ENCODE data around the gene IFI27L2.

IFI27L2 gene

GRCh38 chr14:94093418-94093817 is 36.0 kb downstream of the IFI27L2 start:
- no peaks in the 10 kb centered on the region for H3K27me3 ChIP-seq
- H3K27ac ChIP-seq: no peak overlapping the region
- no peak overlapping the region for H3K4me3 ChIP-seq (ENCODE audit: low read depth in 1 of 2, low read length in 1 of 2)
- no peaks in the 10 kb centered on the region for H3K9me3 ChIP-seq
- TF ChIP-seq CTCF (IDR thresholded peaks at IDR 0.05): no peak
- H3K4me1 ChIP-seq (ENCODE audit: control insufficient read depth in 1 of 2, insufficient read depth in 1 of 2, low read depth in 1 of 2, low read length in 1 of 2): no peaks in the 10 kb centered on the region
- H3K36me3 ChIP-seq: no peaks in the 10 kb centered on the region

- Histone ChIP-seq H3K4me3 (ENCODE audit: low read depth in 1 of 2, low read length in 1 of 2) (no peak overlapping the region), H3K27me3 (no peaks in the 10 kb centered on the region), H3K36me3 (no peaks in the 10 kb centered on the region), H3K4me1 (ENCODE audit: control insufficient read depth in 1 of 2, insufficient read depth in 1 of 2, low read depth in 1 of 2, low read length in 1 of 2) (no peaks in the 10 kb centered on the region), H3K9me3 (no peaks in the 10 kb centered on the region), H3K27ac (no peak overlapping the region)
- TF ChIP-seq CTCF (IDR thresholded peaks at IDR 0.05): no peak
These were observed 39.9 kb downstream of the IFI27L2 start for GRCh38 chr14:94089479-94089878.

- Histone ChIP-seq H3K36me3 (no peaks in the 10 kb centered on the region), H3K4me1 (ENCODE audit: control insufficient read depth in 1 of 2, insufficient read depth in 1 of 2, low read depth in 1 of 2, low read length in 1 of 2) (no peaks in the 10 kb centered on the region), H3K9me3 (no peaks in the 10 kb centered on the region), H3K4me3 (ENCODE audit: low read depth in 1 of 2, low read length in 1 of 2) (no peak overlapping the region), H3K27ac (no peak overlapping the region), H3K27me3 (no peaks in the 10 kb centered on the region)
- no peak for TF ChIP-seq CTCF (IDR thresholded peaks at IDR 0.05)
These were observed 40.9 kb downstream of the IFI27L2 start for GRCh38 chr14:94088516-94088915.

- TF ChIP-seq CTCF (IDR thresholded peaks at IDR 0.05): no peak
These were observed 41.5 kb downstream of the IFI27L2 start for GRCh38 chr14:94087891-94088290.

GRCh38 chr14:94081386-94081820 is 48.0 kb downstream of the IFI27L2 start:
- Histone ChIP-seq H3K4me3 (ENCODE audit: low read depth in 1 of 2, low read length in 1 of 2) (peak overlapping the region; percentile 77 to 95), H3K27me3 (no peaks in the 10 kb centered on the region), H3K4me1 (ENCODE audit: control insufficient read depth in 1 of 2, insufficient read depth in 1 of 2, low read depth in 1 of 2, low read length in 1 of 2) (peaks cover 22 to 26% of the 10 kb centered on the region in 2 experiments), H3K9me3 (no peaks in the 10 kb centered on the region), H3K27ac (peak overlapping the region; percentile 74), H3K36me3 (peaks cover 9% of the 10 kb centered on the region)
- no peak for TF ChIP-seq CTCF (IDR thresholded peaks at IDR 0.05)

More at GRCh38 chr14:94087891-94088290, 41.5 kb downstream of the IFI27L2 start:
- no peak overlapping the region for H3K27ac ChIP-seq
- no peaks in the 10 kb centered on the region for H3K9me3 ChIP-seq
- no peaks in the 10 kb centered on the region for H3K27me3 ChIP-seq
- H3K4me3 ChIP-seq (ENCODE audit: low read depth in 1 of 2, low read length in 1 of 2): no peak overlapping the region
- no peaks in the 10 kb centered on the region for H3K4me1 ChIP-seq (ENCODE audit: control insufficient read depth in 1 of 2, insufficient read depth in 1 of 2, low read depth in 1 of 2, low read length in 1 of 2)
- H3K36me3 ChIP-seq: no peaks in the 10 kb centered on the region
